GM12878 (cell line): ENCODE results near the gene AP1S1. TPM values are rescaled to one million over a fixed set of nuclear protein-coding genes. Genes with fewer than 3 reads are reported as not detected.

Experiments
- ATAC-seq: fragments of 200-7000 bp; cut with Tn5 transposase; 3 replicates; pipeline ENCODE4 v1.9.1; 2020; ENCODE audit warnings: mild to moderate bottlenecking, moderate library complexity
- BruUV-seq: library from RNA; stranded (reverse); fragments of 400-500 nt; replicated peaks from 2 replicates; lab custom pipeline; 2021; lab: Mats Ljungman, UMichigan
- CTCF ChIA-PET: fragments of 300-600 bp; sonication (Branson Sonifier 250); formaldehyde crosslinking; extraction: SDS; loops from one replicate; lab custom pipeline; 2021; ENCODE audit warnings: inconsistent platforms; lab: Yijun Ruan, JAX
- POLR2A ChIA-PET: fragments of 350-600 bp; formaldehyde crosslinking; extraction: SDS; loops from one replicate; lab custom pipeline; 2021; ENCODE audit warnings: inconsistent platforms; lab: Charles Lee
- RAD21 ChIA-PET: fragments of 300-600 bp; sonication (Branson Sonifier 250); formaldehyde crosslinking; loops from one replicate; lab custom pipeline; 2023; ENCODE audit warnings: antibody characterized with exemption; ENCODE audit not compliant: unreplicated experiment; lab: Charles Lee
- SMC1A ChIA-PET: fragments of 300-600 bp; sonication (Branson Sonifier 250); formaldehyde crosslinking; loops from one replicate; lab custom pipeline; 2023; ENCODE audit not compliant: unreplicated experiment, uncharacterized antibody; lab: Charles Lee
- DNase-seq: peaks from one replicate; pipeline ENCODE4 v3.0.0-alpha.2; 2011; ENCODE audit warnings: low read depth, low spot score
- FAIRE-seq: peaks from 3 replicates; lab custom pipeline; 2011; peaks lifted over from hg19 to GRCh38; lab: Jason Lieb, UNC
- H2AFZ ChIP-seq: 2 replicates; pipeline ENCODE4 v1.6.0; 2011; ENCODE audit warnings: low read depth, low read length, control low read depth; ENCODE audit not compliant: control insufficient read depth
- H3K27ac ChIP-seq: 2 replicates; pipeline ENCODE4 v1.5.1; 2011; ENCODE audit warnings: control low read depth; ENCODE audit not compliant: control insufficient read depth, insufficient read depth
- H3K27me3 ChIP-seq, 2 experiments: replicated peaks in 1 of 2; 2 replicates each; pipeline versions ENCODE4 v1.6.0 to v1.6.1; 2011; ENCODE audit warnings: low read length in 1 of 2; ENCODE audit not compliant: control insufficient read depth in 2 of 2, insufficient read depth in 2 of 2
- H3K36me3 ChIP-seq, 2 experiments: 2 replicates each; pipeline ENCODE4 v1.5.1; 2011; ENCODE audit warnings: low read length in 1 of 2; ENCODE audit not compliant: control insufficient read depth in 2 of 2, insufficient read depth in 2 of 2
- H3K4me1 ChIP-seq: 2 replicates; pipeline ENCODE4 v1.6.1; 2011; ENCODE audit warnings: mild to moderate bottlenecking, low read length, moderate library complexity, mixed read lengths; ENCODE audit not compliant: control insufficient read depth, insufficient read depth
- H3K4me2 ChIP-seq: 2 replicates; pipeline ENCODE4 v1.6.0; 2011; ENCODE audit warnings: control low read depth; ENCODE audit not compliant: control insufficient read depth, insufficient read depth
- H3K4me3 ChIP-seq: fragments of 200-600 bp; sonication (generic); 2 replicates; pipeline ENCODE4 v1.5.1; 2016
- H3K79me2 ChIP-seq: 2 replicates; pipeline ENCODE4 v1.6.0; 2011; ENCODE audit warnings: low read length; ENCODE audit not compliant: control insufficient read depth, insufficient read depth
- H3K9ac ChIP-seq: 2 replicates; pipeline ENCODE4 v1.8.0; 2011; ENCODE audit warnings: low read length, control low read depth, mixed read lengths; ENCODE audit not compliant: control insufficient read depth, insufficient read depth
- H3K9me3 ChIP-seq: replicated peaks from 3 replicates; pipeline ENCODE4 v1.5.1; 2011; ENCODE audit warnings: mild to moderate bottlenecking, low read length; ENCODE audit not compliant: control insufficient read depth, insufficient read depth
- H4K20me1 ChIP-seq: 2 replicates; pipeline ENCODE4 v1.6.0; 2011; ENCODE audit not compliant: control insufficient read depth, insufficient read depth
- CREB1 ChIP-seq: IDR thresholded peaks from 2 replicates; pipeline ENCODE4 v1.6.1; 2012; ENCODE audit warnings: low read depth, mild to moderate bottlenecking, inconsistent platforms
- EGR1 ChIP-seq, 2 experiments: IDR thresholded peaks; 1 replicate in 1 of 2; 2 replicates in 1 of 2; pipeline ENCODE4 v1.6.1; 2011 to 2012; ENCODE audit warnings: low read depth in 2 of 2, low read length in 2 of 2, borderline replicate concordance in 1 of 2, mild to moderate bottlenecking in 1 of 2, moderate library complexity in 1 of 2
- EZH2 ChIP-seq: IDR thresholded peaks from 2 replicates; pipeline ENCODE4 v1.6.1; 2012; ENCODE audit warnings: low read depth, mild to moderate bottlenecking, control low read depth, inconsistent platforms, low read length, borderline replicate concordance; ENCODE audit not compliant: control insufficient read depth
- KDM1A ChIP-seq: fragments of 200-600 bp; sonication (generic); IDR thresholded peaks from 2 replicates; pipeline ENCODE4 v1.6.1; 2016; ENCODE audit warnings: borderline replicate concordance
- MYC ChIP-seq: IDR thresholded peaks from 2 replicates; pipeline ENCODE4 v1.6.1; 2011; ENCODE audit warnings: mild to moderate bottlenecking, low read length, moderate library complexity, inconsistent platforms; ENCODE audit not compliant: insufficient read depth, insufficient replicate concordance, insufficient read length, severe bottlenecking
- POLR2A ChIP-seq: IDR thresholded peaks from 2 replicates; pipeline ENCODE4 v1.6.1; 2011; ENCODE audit warnings: low read depth, mild to moderate bottlenecking, low read length
- RELA ChIP-seq: fragments of 450-650 bp; IDR thresholded peaks from 2 replicates; pipeline ENCODE4 v1.8.0; 2014; ENCODE audit warnings: borderline replicate concordance; ENCODE audit not compliant: partially characterized antibody
- SIN3A ChIP-seq: IDR thresholded peaks from 2 replicates; pipeline ENCODE4 v1.6.1; 2012; ENCODE audit warnings: low read depth, low read length, improper control_type of control experiment
- SIX5 ChIP-seq: IDR thresholded peaks from 2 replicates; pipeline ENCODE4 v1.6.1; 2011; ENCODE audit warnings: mild to moderate bottlenecking, low read depth, low read length, moderate library complexity; ENCODE audit not compliant: severe bottlenecking
- STAT1 ChIP-seq: fragments of 450-650 bp; conservative IDR thresholded peaks from 2 replicates; pipeline ENCODE4 v1.6.1; 2014; ENCODE audit warnings: antibody characterized with exemption, mild to moderate bottlenecking
- TCF12 ChIP-seq: IDR thresholded peaks from 2 replicates; pipeline ENCODE4 v1.6.1; 2011; ENCODE audit warnings: low read depth, mild to moderate bottlenecking, low read length
- YBX1 ChIP-seq: fragments of 450-650 bp; IDR thresholded peaks from 2 replicates; pipeline ENCODE4 v1.6.1; 2016; ENCODE audit warnings: antibody characterized with exemption
- ZZZ3 ChIP-seq: IDR thresholded peaks from 2 replicates; pipeline ENCODE4 v1.6.1; 2011; ENCODE audit warnings: low read depth; ENCODE audit not compliant: control insufficient read depth, insufficient read length
- WGBS: methylation state at CpG from one replicate; pipeline ENCODE4 v1.1.6; 2016; ENCODE audit warnings: low lambda C conversion rate; ENCODE audit not compliant: insufficient replicate concordance, insufficient coverage; ENCODE audit errors: missing lambda C conversion rate; 5-methylcytosine and 5-hydroxymethylcytosine counted together
- in situ Hi-C: fragments of 300-500 bp; cut with MboI; formaldehyde crosslinking; loops from 9 replicates; pipeline ENCODE4 v1.14.3; 2018; ENCODE audit warnings: mixed read lengths
- intact Hi-C: fragments of 100-400 bp; cut with micrococcal nuclease; formaldehyde crosslinking; loops from one replicate; pipeline ENCODE4 v1.14.2; 2022; ENCODE audit not compliant: unreplicated experiment
- polyA plus RNA-seq, 11 experiments: library from polyadenylated mRNA; depleted of rRNA in 4 of 11; unstranded in 6 of 11; stranded (reverse) in 5 of 11; fragments of >200 nt; fragmentation: Nextera tagmentation in 4 of 11; fragmentation: Illumina TruSeq in 1 of 11; extraction: Ambion mirVana in 4 of 11; extraction: Trizol in 1 of 11; gene quantifications; 1 replicate in 1 of 11; 2 replicates in 10 of 11; pipeline versions ENCODE4 v1.2.1 to v1.2.3, GENCODE V29; 2011 to 2016; ENCODE audit warnings: inconsistent platforms in 2 of 11, missing spikeins in 2 of 11, low read depth in 1 of 11
- total RNA-seq, 4 experiments: library from RNA; depleted of rRNA in 3 of 4; stranded (reverse); fragments of >200 nt in 3 of 4; fragmentation: Illumina TruSeq in 1 of 4; extraction: Trizol in 1 of 4; gene quantifications; 2 replicates each; pipeline versions ENCODE4 v1.2.1 to v1.2.3, GENCODE V29; 2013 to 2021
- TF ChIP-seq, protein P1 (sequence below): fragments of 150-350 bp; IDR thresholded peaks from 2 replicates; pipeline ENCODE4 v1.6.1; 2014; ENCODE audit warnings: mild to moderate bottlenecking, low read depth, low read length
- TF ChIP-seq, protein P2 (sequence below): fragments of 450-650 bp; IDR thresholded peaks from 2 replicates; pipeline ENCODE4 v1.6.1; 2014; ENCODE audit warnings: mild to moderate bottlenecking
- TF ChIP-seq, protein P3 (sequence below): fragments of 450-650 bp; IDR thresholded peaks from 2 replicates; pipeline ENCODE4 v1.6.1; 2017; ENCODE audit warnings: low read depth, mild to moderate bottlenecking, moderate library complexity
- TF ChIP-seq, protein P4 (sequence below): IDR thresholded peaks from 2 replicates; pipeline ENCODE4 v1.6.1; 2011; ENCODE audit warnings: borderline replicate concordance, low read depth, mild to moderate bottlenecking, moderate library complexity, mixed read lengths, low read length; ENCODE audit not compliant: insufficient read depth; ENCODE audit errors: extremely low read length
- TF ChIP-seq, protein P5 (sequence below): IDR thresholded peaks from 2 replicates; pipeline ENCODE4 v1.6.1; 2011; ENCODE audit warnings: low read depth, mild to moderate bottlenecking, low read length, moderate library complexity, borderline replicate concordance; ENCODE audit errors: extremely low read depth

The AP1S1 gene
- total and polyA plus RNA-seq, 10 of the 15 experiments (the other 5 are each of a cell fraction or from before 2014, with no cell fraction given), result 2.5 to 121 (median 54.9) TPM

DNA sequence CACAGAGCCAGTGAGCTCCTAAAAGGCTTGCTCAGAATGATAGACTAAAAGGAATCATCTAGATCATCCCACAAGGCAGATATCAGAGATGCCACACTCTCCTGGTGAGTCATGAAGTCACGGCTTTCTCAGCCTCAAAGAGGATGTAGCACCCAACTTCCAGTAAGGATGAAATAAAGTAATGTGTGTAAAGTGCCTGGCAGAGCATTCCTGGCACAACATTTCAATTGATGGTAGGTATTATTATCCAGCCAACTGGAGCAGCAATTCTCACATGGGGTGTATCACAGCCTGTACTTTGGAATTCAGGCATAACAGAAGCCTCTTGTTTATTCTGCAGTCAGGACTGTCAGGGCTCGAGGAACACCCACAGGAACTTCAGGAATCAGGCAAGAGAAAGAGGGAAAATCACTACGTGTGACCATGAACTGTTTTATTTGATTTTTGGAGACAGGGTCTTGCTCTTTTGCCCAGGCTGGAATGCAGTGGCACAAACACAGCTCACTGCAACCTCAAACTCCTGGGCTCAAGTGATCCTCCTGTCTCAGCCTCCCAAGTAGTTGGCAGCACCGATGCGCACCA is 31.1 kb downstream of the AP1S1 start:
- WGBS, result 51% methylated on average over 5 of the region's 5 CpGs
- H3K36me3 ChIP-seq, result no peaks in the 10 kb centered on the region
- intact Hi-C loops (no loop called here), in situ Hi-C loops (no loop called here)
- no peaks in the 10 kb centered on the region for H3K79me2 ChIP-seq
- TF ChIP-seq SIX5 (no peak), MYC (no peak), EZH2 (no peak), EGR1 (IDR thresholded peaks at IDR 0.05; ENCODE audit: borderline replicate concordance in 1 of 2, low read depth in 2 of 2, low read length in 2 of 2) (no peak), CREB1 (no peak), STAT1 (no peak), SIN3A (no peak), YBX1 (no peak), RELA (no peak), ZZZ3 (no peak), POLR2A (no peak), KDM1A (no peak), TCF12 (no peak)
- TF ChIP-seq, protein P1, sequence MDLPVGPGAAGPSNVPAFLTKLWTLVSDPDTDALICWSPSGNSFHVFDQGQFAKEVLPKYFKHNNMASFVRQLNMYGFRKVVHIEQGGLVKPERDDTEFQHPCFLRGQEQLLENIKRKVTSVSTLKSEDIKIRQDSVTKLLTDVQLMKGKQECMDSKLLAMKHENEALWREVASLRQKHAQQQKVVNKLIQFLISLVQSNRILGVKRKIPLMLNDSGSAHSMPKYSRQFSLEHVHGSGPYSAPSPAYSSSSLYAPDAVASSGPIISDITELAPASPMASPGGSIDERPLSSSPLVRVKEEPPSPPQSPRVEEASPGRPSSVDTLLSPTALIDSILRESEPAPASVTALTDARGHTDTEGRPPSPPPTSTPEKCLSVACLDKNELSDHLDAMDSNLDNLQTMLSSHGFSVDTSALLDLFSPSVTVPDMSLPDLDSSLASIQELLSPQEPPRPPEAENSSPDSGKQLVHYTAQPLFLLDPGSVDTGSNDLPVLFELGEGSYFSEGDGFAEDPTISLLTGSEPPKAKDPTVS, result no peak
- TF ChIP-seq, protein P2, sequence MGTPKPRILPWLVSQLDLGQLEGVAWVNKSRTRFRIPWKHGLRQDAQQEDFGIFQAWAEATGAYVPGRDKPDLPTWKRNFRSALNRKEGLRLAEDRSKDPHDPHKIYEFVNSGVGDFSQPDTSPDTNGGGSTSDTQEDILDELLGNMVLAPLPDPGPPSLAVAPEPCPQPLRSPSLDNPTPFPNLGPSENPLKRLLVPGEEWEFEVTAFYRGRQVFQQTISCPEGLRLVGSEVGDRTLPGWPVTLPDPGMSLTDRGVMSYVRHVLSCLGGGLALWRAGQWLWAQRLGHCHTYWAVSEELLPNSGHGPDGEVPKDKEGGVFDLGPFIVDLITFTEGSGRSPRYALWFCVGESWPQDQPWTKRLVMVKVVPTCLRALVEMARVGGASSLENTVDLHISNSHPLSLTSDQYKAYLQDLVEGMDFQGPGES, result no peak
- TF ChIP-seq, protein P3, sequence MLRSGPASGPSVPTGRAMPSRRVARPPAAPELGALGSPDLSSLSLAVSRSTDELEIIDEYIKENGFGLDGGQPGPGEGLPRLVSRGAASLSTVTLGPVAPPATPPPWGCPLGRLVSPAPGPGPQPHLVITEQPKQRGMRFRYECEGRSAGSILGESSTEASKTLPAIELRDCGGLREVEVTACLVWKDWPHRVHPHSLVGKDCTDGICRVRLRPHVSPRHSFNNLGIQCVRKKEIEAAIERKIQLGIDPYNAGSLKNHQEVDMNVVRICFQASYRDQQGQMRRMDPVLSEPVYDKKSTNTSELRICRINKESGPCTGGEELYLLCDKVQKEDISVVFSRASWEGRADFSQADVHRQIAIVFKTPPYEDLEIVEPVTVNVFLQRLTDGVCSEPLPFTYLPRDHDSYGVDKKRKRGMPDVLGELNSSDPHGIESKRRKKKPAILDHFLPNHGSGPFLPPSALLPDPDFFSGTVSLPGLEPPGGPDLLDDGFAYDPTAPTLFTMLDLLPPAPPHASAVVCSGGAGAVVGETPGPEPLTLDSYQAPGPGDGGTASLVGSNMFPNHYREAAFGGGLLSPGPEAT, result no peak
- TF ChIP-seq, protein P4, sequence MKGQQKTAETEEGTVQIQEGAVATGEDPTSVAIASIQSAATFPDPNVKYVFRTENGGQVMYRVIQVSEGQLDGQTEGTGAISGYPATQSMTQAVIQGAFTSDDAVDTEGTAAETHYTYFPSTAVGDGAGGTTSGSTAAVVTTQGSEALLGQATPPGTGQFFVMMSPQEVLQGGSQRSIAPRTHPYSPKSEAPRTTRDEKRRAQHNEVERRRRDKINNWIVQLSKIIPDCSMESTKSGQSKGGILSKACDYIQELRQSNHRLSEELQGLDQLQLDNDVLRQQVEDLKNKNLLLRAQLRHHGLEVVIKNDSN, result no peak
- TF ChIP-seq, protein P5, sequence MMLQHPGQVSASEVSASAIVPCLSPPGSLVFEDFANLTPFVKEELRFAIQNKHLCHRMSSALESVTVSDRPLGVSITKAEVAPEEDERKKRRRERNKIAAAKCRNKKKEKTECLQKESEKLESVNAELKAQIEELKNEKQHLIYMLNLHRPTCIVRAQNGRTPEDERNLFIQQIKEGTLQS, result no peak
- BruUV-seq, result no TSS peak
- no peak overlapping the region for H3K4me2 ChIP-seq
- no peak for FAIRE-seq
- DNase-seq, result no peak
- ChIA-PET POLR2A (no interaction called here), CTCF (interaction anchor here (1.3 kb wide), 1 partner anchor 41 kb away, joined by 6 read pairs; no protein-coding TSS in a partner anchor), SMC1A (interaction anchor here (1.5 kb wide), 1 partner anchor 41 kb away, joined by 4 read pairs; no protein-coding TSS in a partner anchor), RAD21 (no interaction called here)
- no peaks in the 10 kb centered on the region for H3K9me3 ChIP-seq
- H3K27me3 ChIP-seq, result peaks cover 0 to 2% of the 10 kb centered on the region in 2 experiments; a peak in 2 of 4 replicates
- no peak overlapping the region for H2AFZ ChIP-seq
- H3K4me1 ChIP-seq, result no peaks in the 10 kb centered on the region
- no peak overlapping the region for H3K4me3 ChIP-seq
- no peaks in the 10 kb centered on the region for H4K20me1 ChIP-seq
- no peak overlapping the region for H3K9ac ChIP-seq
- ATAC-seq, result no peak
- H3K27ac ChIP-seq, result no peak overlapping the region
